Neural cell (in vitro differentiated cells): Measurements from ENCODE around the gene SPATS2L. TPM values are rescaled to one million over a fixed set of nuclear protein-coding genes. Genes with fewer than 3 reads are reported as not detected.

Experiments
- H2AFZ ChIP-seq: fragments of 200-600, 300-800 bp; sonication (generic), shearing (Covaris generic); 2 replicates; pipeline ENCODE4 v1.6.0; 2014; ENCODE audit warnings: low read depth, mild to moderate bottlenecking, antibody characterized with exemption, low read length, moderate library complexity
- H3F3A ChIP-seq: fragments of 200-600 bp; shearing (Covaris generic); 2 replicates; pipeline ENCODE4 v1.6.1; 2016; ENCODE audit warnings: mild to moderate bottlenecking, moderate library complexity, mixed read lengths, antibody characterized with exemption, low read length; ENCODE audit not compliant: insufficient read depth, poor library complexity, severe bottlenecking
- H3K27ac ChIP-seq: fragments of 200-600, 300-800 bp; sonication (generic), shearing (Covaris generic); 2 replicates; pipeline ENCODE4 v1.5.1; 2014; ENCODE audit warnings: mild to moderate bottlenecking, low read length, moderate library complexity
- H3K27me3 ChIP-seq: fragments of 300-800, 200-600 bp; sonication (generic), shearing (Covaris generic); 2 replicates; pipeline ENCODE4 v1.6.0; 2014; ENCODE audit warnings: mild to moderate bottlenecking, low read depth, low read length, moderate library complexity; ENCODE audit not compliant: insufficient read depth
- H3K36me3 ChIP-seq: fragments of 300-800, 200-600 bp; sonication (generic), shearing (Covaris generic); 2 replicates; pipeline ENCODE4 v1.5.1; 2014; ENCODE audit warnings: mild to moderate bottlenecking, antibody characterized with exemption, low read length, moderate library complexity; ENCODE audit not compliant: insufficient read depth
- H3K4me2 ChIP-seq: fragments of 300-800, 200-600 bp; sonication (generic), shearing (Covaris generic); 2 replicates; pipeline ENCODE4 v1.6.0; 2014; ENCODE audit warnings: mild to moderate bottlenecking, low read length
- H3K4me3 ChIP-seq: fragments of 300-800, 200-600 bp; sonication (generic), shearing (Covaris generic); 2 replicates; pipeline ENCODE4 v1.5.1; 2014; ENCODE audit warnings: mild to moderate bottlenecking, low read length, moderate library complexity
- H3K79me2 ChIP-seq: fragments of 200-600 bp; shearing (Covaris generic); replicated peaks from 2 replicates; pipeline ENCODE4 v1.6.0; 2014; ENCODE audit warnings: mild to moderate bottlenecking, low read length, moderate library complexity; ENCODE audit not compliant: insufficient read depth
- H3K9ac ChIP-seq: fragments of 300-800, 200-600 bp; sonication (generic), shearing (Covaris generic); 2 replicates; pipeline ENCODE4 v1.6.1; 2016; ENCODE audit warnings: mild to moderate bottlenecking, low read length, mixed read lengths
- H3K9me2 ChIP-seq: fragments of 200-600 bp; shearing (Covaris generic); 2 replicates; pipeline ENCODE4 v1.6.1; 2016; ENCODE audit warnings: mild to moderate bottlenecking, low read length, mixed read lengths; ENCODE audit not compliant: insufficient read depth
- H3K9me3 ChIP-seq: fragments of 200-600, 300-800 bp; sonication (generic), shearing (Covaris generic); 2 replicates; pipeline ENCODE4 v1.6.1; 2016; ENCODE audit warnings: mild to moderate bottlenecking, mixed run types, low read length, moderate library complexity, mixed read lengths
- H4K20me1 ChIP-seq: fragments of 200-600 bp; shearing (Covaris generic); 2 replicates; pipeline ENCODE4 v1.6.1; 2016; ENCODE audit warnings: mild to moderate bottlenecking, mixed run types; ENCODE audit not compliant: insufficient read depth
- CTCF ChIP-seq: fragments of 450-650 bp; IDR thresholded peaks from 2 replicates; pipeline ENCODE4 v1.5.1; 2014; ENCODE audit warnings: antibody characterized with exemption, mild to moderate bottlenecking, moderate library complexity; ENCODE audit not compliant: poor library complexity, severe bottlenecking
- EP300 ChIP-seq: fragments of 450-650 bp; conservative IDR thresholded peaks from 2 replicates; pipeline ENCODE4 v1.6.1; 2014; ENCODE audit warnings: antibody characterized with exemption, mild to moderate bottlenecking, moderate library complexity; ENCODE audit not compliant: poor library complexity, severe bottlenecking
- EZH2 ChIP-seq: fragments of 200-600, 300-800 bp; shearing (Covaris generic), sonication (generic); IDR thresholded peaks from 2 replicates; pipeline ENCODE4 v1.6.1; 2014; ENCODE audit warnings: antibody characterized with exemption, low read length, borderline replicate concordance, mild to moderate bottlenecking; ENCODE audit not compliant: insufficient read depth, poor library complexity, severe bottlenecking
- MXI1 ChIP-seq: fragments of 450-650 bp; conservative IDR thresholded peaks from 2 replicates; pipeline ENCODE4 v1.6.1; 2014; ENCODE audit warnings: antibody characterized with exemption, mild to moderate bottlenecking; ENCODE audit not compliant: poor library complexity, severe bottlenecking
- POLR2AphosphoS5 ChIP-seq: IDR thresholded peaks from 2 replicates; pipeline ENCODE4 v1.6.1; 2012
- RAD21 ChIP-seq: fragments of 450-650 bp; conservative IDR thresholded peaks from 2 replicates; pipeline ENCODE4 v1.6.1; 2014; ENCODE audit warnings: antibody characterized with exemption, mild to moderate bottlenecking, moderate library complexity
- REST ChIP-seq: IDR thresholded peaks from 2 replicates; pipeline ENCODE4 v1.6.1; 2012; ENCODE audit warnings: borderline replicate concordance
- SMC3 ChIP-seq: fragments of 450-650 bp; conservative IDR thresholded peaks from 2 replicates; pipeline ENCODE4 v1.6.1; 2014; ENCODE audit warnings: antibody characterized with exemption, mild to moderate bottlenecking, moderate library complexity; ENCODE audit not compliant: poor library complexity
- TAF1 ChIP-seq: IDR thresholded peaks from 2 replicates; pipeline ENCODE4 v1.6.1; 2012; ENCODE audit warnings: low read depth
- polyA plus RNA-seq: library from polyadenylated mRNA; depleted of rRNA; stranded (reverse); fragments of >200 nt; gene quantifications from 2 replicates; pipeline ENCODE4 v1.2.3, GENCODE V29; 2014

The SPATS2L gene
- polyA plus RNA-seq, 1 donor from 2014 or later = 8.5 TPM

- TF ChIP-seq POLR2AphosphoS5 (no peak), EP300 (no peak), SMC3 (no peak), REST (no peak), MXI1 (no peak), EZH2 (no peak), RAD21 (no peak), TAF1 (no peak), CTCF (no peak)
Measured at GRCh38 chr2:200492656-200493055, 186.2 kb downstream of the SPATS2L start.

GRCh38 chr2:200494048-200494447 is 187.6 kb downstream of the SPATS2L start:
- Histone ChIP-seq H3K27ac (no peak overlapping the region), H2AFZ (no peak overlapping the region), H3K9me2 (no peaks in the 10 kb centered on the region), H3K79me2 (no peaks in the 10 kb centered on the region), H3K4me2 (no peak overlapping the region), H3K27me3 (no peaks in the 10 kb centered on the region), H3K36me3 (peaks cover 9% of the 10 kb centered on the region), H3F3A (no peaks in the 10 kb centered on the region), H3K9ac (no peak overlapping the region), H3K4me3 (no peak overlapping the region), H4K20me1 (no peaks in the 10 kb centered on the region), H3K9me3 (no peaks in the 10 kb centered on the region)
- TF ChIP-seq SMC3 = no peak
- TF ChIP-seq EP300 = no peak
- TF ChIP-seq CTCF = no peak
- no peak for TF ChIP-seq TAF1
- TF ChIP-seq REST = no peak
- TF ChIP-seq POLR2AphosphoS5 = no peak
- TF ChIP-seq EZH2 = no peak
- TF ChIP-seq MXI1 = no peak
- no peak for TF ChIP-seq RAD21

More at GRCh38 chr2:200492656-200493055, 186.2 kb downstream of the SPATS2L start:
- H3K9me3 ChIP-seq = no peaks in the 10 kb centered on the region
- H3K36me3 ChIP-seq = peaks cover 9% of the 10 kb centered on the region
- no peaks in the 10 kb centered on the region for H3K9me2 ChIP-seq
- H3K27ac ChIP-seq = no peak overlapping the region
- H3K9ac ChIP-seq = no peak overlapping the region
- H2AFZ ChIP-seq = no peak overlapping the region
- H3K4me3 ChIP-seq = no peak overlapping the region
- no peaks in the 10 kb centered on the region for H3K27me3 ChIP-seq
- H3F3A ChIP-seq = no peaks in the 10 kb centered on the region
- H3K79me2 ChIP-seq = no peaks in the 10 kb centered on the region
- no peaks in the 10 kb centered on the region for H4K20me1 ChIP-seq
- H3K4me2 ChIP-seq = no peak overlapping the region
